OCI-LY7 (cell line): ENCODE results near the gene SIRT3. TPM values are rescaled to one million over a fixed set of nuclear protein-coding genes. Genes with fewer than 3 reads are reported as not detected.

Source experiments
- BruUV-seq: library from RNA; stranded (reverse); fragments of 400-500 nt; replicated peaks from 2 replicates; lab custom pipeline; 2021; lab: Mats Ljungman, UMichigan
- CTCF ChIA-PET: fragments of 300-600 bp; sonication (Branson Sonifier 250); formaldehyde crosslinking; loops from one replicate; lab custom pipeline; 2022; ENCODE audit warnings: antibody characterized with exemption; ENCODE audit not compliant: unreplicated experiment; lab: Charles Lee
- POLR2A ChIA-PET: fragments of 300-600 bp; sonication (Branson Sonifier 250); formaldehyde crosslinking; loops from one replicate; lab custom pipeline; 2022; ENCODE audit warnings: antibody characterized with exemption; lab: Charles Lee
- DNase-seq: peaks from one replicate; pipeline ENCODE4 v3.0.0-alpha.2; 2015; ENCODE audit warnings: low spot score
- H2AFZ ChIP-seq: fragments of 200-600 bp; sonication (generic), shearing (Covaris generic); 2 replicates; pipeline ENCODE4 v1.6.1; 2014; ENCODE audit warnings: mild to moderate bottlenecking, antibody characterized with exemption, low read length, moderate library complexity
- H3K27ac ChIP-seq: fragments of 200-600 bp; sonication (generic); 2 replicates; pipeline ENCODE4 v1.5.1; 2014; ENCODE audit warnings: mixed run types, low read depth, mild to moderate bottlenecking, moderate library complexity, low read length, inconsistent platforms; ENCODE audit not compliant: poor library complexity, severe bottlenecking
- H3K36me3 ChIP-seq: fragments of 200-600 bp; sonication (generic); 2 replicates; pipeline ENCODE4 v1.6.1; 2014; ENCODE audit warnings: mild to moderate bottlenecking, antibody characterized with exemption, low read length, moderate library complexity, mixed read lengths; ENCODE audit not compliant: insufficient read depth
- H3K4me1 ChIP-seq: fragments of 200-600 bp; sonication (generic); 2 replicates; pipeline ENCODE4 v1.5.1; 2014; ENCODE audit warnings: mild to moderate bottlenecking, low read length; ENCODE audit not compliant: insufficient read depth, poor library complexity, severe bottlenecking
- H3K4me2 ChIP-seq: fragments of 200-600 bp; sonication (generic); 2 replicates; pipeline ENCODE4 v1.6.1; 2014; ENCODE audit warnings: mild to moderate bottlenecking, low read length
- H3K4me3 ChIP-seq: fragments of 200-600 bp; sonication (generic); 2 replicates; pipeline ENCODE4 v1.5.1; 2014; ENCODE audit warnings: mild to moderate bottlenecking, low read depth, low read length; ENCODE audit not compliant: poor library complexity, severe bottlenecking
- H3K79me2 ChIP-seq: fragments of 200-600 bp; sonication (generic); 2 replicates; pipeline ENCODE4 v1.6.1; 2016; ENCODE audit warnings: low read depth, mild to moderate bottlenecking, low read length, moderate library complexity, mixed read lengths; ENCODE audit not compliant: insufficient read depth
- H3K9me2 ChIP-seq: fragments of 200-600 bp; sonication (generic); 2 replicates; pipeline ENCODE4 v1.6.1; 2016; ENCODE audit warnings: mild to moderate bottlenecking, low read length, mixed read lengths; ENCODE audit not compliant: insufficient read depth
- H3K9me3 ChIP-seq: fragments of 200-600 bp; sonication (generic); 2 replicates; pipeline ENCODE4 v1.6.1; 2014; ENCODE audit warnings: mild to moderate bottlenecking, mixed run types, low read length, mixed read lengths
- H4K20me1 ChIP-seq: fragments of 200-600 bp; sonication (generic); 2 replicates; pipeline ENCODE4 v1.6.1; 2014; ENCODE audit warnings: mild to moderate bottlenecking, antibody characterized with exemption, low read length, moderate library complexity, mixed read lengths; ENCODE audit not compliant: insufficient read depth
- EZH2phosphoT487 ChIP-seq: fragments of 200-600 bp; sonication (generic); IDR thresholded peaks from 2 replicates; pipeline ENCODE4 v1.6.1; 2018; ENCODE audit warnings: low read depth, borderline replicate concordance, mild to moderate bottlenecking, mixed run types, antibody characterized with exemption, low read length, moderate library complexity, mixed read lengths
- intact Hi-C: fragments of 100-400 bp; cut with micrococcal nuclease; formaldehyde crosslinking; loops from one replicate; pipeline ENCODE4 v1.10.0; 2022; ENCODE audit not compliant: unreplicated experiment
- total RNA-seq, 2 experiments: library from RNA; depleted of rRNA in 1 of 2; stranded (reverse); fragments of >200 nt in 1 of 2; shearing (Covaris generic) in 1 of 2; gene quantifications; 2 replicates each; pipeline ENCODE4 v1.2.3, GENCODE V29; 2014 to 2022
- TF ChIP-seq, protein P1 (sequence below): fragments of 200-600 bp; sonication (generic); conservative IDR thresholded peaks from 2 replicates; pipeline ENCODE4 v1.5.1; 2014; ENCODE audit warnings: mild to moderate bottlenecking, antibody characterized with exemption, low read length, moderate library complexity, mixed read lengths

Gene SIRT3
- total RNA-seq, 2 experiments from 2014 or later = 8.5 to 21.0 TPM

DNA sequence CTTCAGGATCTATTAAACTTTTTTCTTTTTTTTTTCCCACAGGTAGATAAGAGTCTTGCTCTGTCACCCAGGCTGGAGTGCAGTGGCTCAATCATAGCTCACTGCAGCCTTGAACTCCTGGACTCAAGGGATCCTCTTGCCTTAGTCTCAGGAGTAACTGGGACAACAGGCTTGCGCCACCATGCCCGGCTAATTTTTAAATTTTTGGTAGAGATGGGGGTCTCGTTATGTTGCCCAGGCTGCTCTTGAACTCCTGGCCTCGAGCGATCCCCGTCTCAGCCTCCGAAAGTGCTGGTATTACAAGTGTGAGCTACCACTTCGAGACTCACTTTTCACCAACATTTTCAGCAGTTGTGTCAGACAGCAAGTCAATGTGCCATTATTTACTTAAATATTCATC, 962 bp downstream of the SIRT3 start:
- H3K4me3 ChIP-seq = peak overlapping the region; percentile 81
- POLR2A ChIA-PET = interaction anchor here (1.1 to 1.8 kb wide), 2 partner anchors 18 to 27 kb away, joined by 5 to 6 read pairs; partner anchors contain the start of genes BET1L and RIC8A

DNA sequence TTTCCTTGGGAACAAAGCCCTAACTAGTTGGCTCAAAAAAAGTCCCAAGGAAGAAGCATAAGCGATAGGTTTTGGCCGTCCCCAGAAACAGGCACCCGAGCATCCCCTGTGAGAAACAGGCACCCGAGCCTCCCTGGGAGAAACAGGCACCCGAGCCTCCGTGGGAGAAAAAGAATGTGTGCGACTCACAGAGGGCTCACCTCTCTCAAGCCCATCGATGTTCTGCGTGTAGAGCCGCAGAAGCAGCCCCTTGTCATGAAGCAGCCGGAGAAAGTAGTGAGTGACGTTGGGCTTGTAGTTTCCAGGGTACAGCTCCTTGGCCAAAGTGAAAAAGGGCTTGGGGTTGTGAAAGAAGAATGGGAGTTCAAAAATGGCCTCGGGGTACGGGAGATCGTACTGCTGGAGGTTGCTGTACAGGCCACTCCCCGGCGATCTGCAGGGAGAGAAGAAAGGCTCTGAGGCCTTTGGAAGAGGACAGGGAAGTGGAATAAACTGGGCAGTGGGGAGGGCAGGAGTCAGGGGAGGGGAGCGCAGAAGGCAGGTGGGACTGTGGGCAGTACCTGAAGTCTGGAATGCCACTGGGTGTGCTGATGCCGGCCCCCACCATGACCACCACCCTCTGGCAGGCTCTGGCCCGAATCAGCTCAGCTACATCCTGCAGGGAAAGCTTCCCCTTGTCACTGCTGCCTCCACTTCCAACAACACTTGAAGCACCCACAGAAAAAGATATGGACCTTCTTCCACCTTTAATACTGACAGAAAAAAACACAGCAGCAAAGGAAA, 3.2 kb downstream of the SIRT3 start:
- H2AFZ ChIP-seq = no peak overlapping the region
- BruUV-seq = no TSS peak
- H3K4me2 ChIP-seq = no peak overlapping the region
- H4K20me1 ChIP-seq = peaks cover 8% of the 10 kb centered on the region; the same call in 1 of the 2 replicates
- H3K4me3 ChIP-seq = no peak overlapping the region
- peaks cover 12% of the 10 kb centered on the region for H3K79me2 ChIP-seq
- no peaks in the 10 kb centered on the region for H3K9me2 ChIP-seq
- CTCF ChIA-PET = no interaction called here
- no peak overlapping the region for H3K27ac ChIP-seq
- intact Hi-C loops = no loop called here
- H3K36me3 ChIP-seq = no peaks in the 10 kb centered on the region
- no peak for DNase-seq
- H3K9me3 ChIP-seq = no peaks in the 10 kb centered on the region
- peaks cover 9% of the 10 kb centered on the region for H3K4me1 ChIP-seq
- POLR2A ChIA-PET = no interaction called here
- TF ChIP-seq, protein P1, sequence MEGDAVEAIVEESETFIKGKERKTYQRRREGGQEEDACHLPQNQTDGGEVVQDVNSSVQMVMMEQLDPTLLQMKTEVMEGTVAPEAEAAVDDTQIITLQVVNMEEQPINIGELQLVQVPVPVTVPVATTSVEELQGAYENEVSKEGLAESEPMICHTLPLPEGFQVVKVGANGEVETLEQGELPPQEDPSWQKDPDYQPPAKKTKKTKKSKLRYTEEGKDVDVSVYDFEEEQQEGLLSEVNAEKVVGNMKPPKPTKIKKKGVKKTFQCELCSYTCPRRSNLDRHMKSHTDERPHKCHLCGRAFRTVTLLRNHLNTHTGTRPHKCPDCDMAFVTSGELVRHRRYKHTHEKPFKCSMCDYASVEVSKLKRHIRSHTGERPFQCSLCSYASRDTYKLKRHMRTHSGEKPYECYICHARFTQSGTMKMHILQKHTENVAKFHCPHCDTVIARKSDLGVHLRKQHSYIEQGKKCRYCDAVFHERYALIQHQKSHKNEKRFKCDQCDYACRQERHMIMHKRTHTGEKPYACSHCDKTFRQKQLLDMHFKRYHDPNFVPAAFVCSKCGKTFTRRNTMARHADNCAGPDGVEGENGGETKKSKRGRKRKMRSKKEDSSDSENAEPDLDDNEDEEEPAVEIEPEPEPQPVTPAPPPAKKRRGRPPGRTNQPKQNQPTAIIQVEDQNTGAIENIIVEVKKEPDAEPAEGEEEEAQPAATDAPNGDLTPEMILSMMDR = no peak
- TF ChIP-seq EZH2phosphoT487 = no peak

More for the DNA sequence above, 962 bp downstream of the SIRT3 start:
- TF ChIP-seq, protein P1 = no peak
- no peak for TF ChIP-seq EZH2phosphoT487
- Histone ChIP-seq H3K9me3 (no peaks in the 10 kb centered on the region), H3K4me2 (peak overlapping the region; percentile 87), H3K27ac (no peak overlapping the region), H3K79me2 (peaks cover 32% of the 10 kb centered on the region), H3K9me2 (no peaks in the 10 kb centered on the region), H3K36me3 (peaks cover 15% of the 10 kb centered on the region), H4K20me1 (peaks cover 10% of the 10 kb centered on the region; the same call in 1 of the 2 replicates), H2AFZ (no peak overlapping the region), H3K4me1 (peaks cover 19% of the 10 kb centered on the region)
- TSS peak; percentile 73 for BruUV-seq
- DNase-seq = no peak
- CTCF ChIA-PET = no interaction called here
- intact Hi-C loops = no loop called here

DNA sequence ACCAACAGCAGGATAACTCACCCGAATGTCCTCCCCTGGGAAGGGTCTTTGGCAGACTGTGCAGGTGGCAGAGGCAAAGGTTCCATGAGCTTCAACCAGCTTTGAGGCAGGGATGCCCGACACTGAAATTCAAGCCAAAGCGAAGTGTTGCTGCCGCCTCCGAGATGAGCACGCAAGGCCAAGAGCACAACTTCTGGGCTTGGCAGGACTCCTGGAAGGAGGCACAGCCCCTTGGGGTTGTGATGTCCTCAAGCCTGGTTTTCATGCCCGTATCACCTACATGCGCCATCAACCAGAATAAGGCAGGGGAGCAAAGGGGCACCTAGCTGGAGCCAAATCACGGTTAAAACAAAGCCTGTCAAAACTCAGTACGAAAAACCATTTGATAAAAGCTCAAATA, 5.7 kb downstream of the SIRT3 start:
- ChIA-PET CTCF (no interaction called here), POLR2A (interaction anchor here (0.8 to 1.1 kb wide), 2 partner anchors 11 to 22 kb away, joined by 3 to 4 read pairs; no protein-coding TSS in a partner anchor)
- no peak for TF ChIP-seq EZH2phosphoT487
- TF ChIP-seq, protein P1 = no peak

More for the DNA sequence above, 5.7 kb downstream of the SIRT3 start:
- Histone ChIP-seq H3K9me2 (no peaks in the 10 kb centered on the region), H3K79me2 (no peaks in the 10 kb centered on the region), H4K20me1 (no peaks in the 10 kb centered on the region), H3K4me3 (no peak overlapping the region), H2AFZ (no peak overlapping the region), H3K4me2 (no peak overlapping the region), H3K27ac (no peak overlapping the region), H3K36me3 (no peaks in the 10 kb centered on the region), H3K9me3 (no peaks in the 10 kb centered on the region), H3K4me1 (peaks cover 4% of the 10 kb centered on the region)
- DNase-seq = no peak
- intact Hi-C loops = no loop called here
- no TSS peak for BruUV-seq
